T-helper 2 cell (primary cell): ENCODE results near the gene SPANXN3.
"Not testable (repeated sequence)": the region's sequence is repeated elsewhere in the genome, so short reads cannot be mapped to it uniquely, and the experiment has no call there.

Experiments
- DNase-seq, 5 experiments: peaks; one replicate each; pipeline versions ENCODE4 v3.0.0 to v3.0.0-alpha.2; 2012 to 2022
- total RNA-seq, 2 donors: gene quantifications; one replicate each; lab custom pipeline; 2026; lab: John Stamatoyannopoulos, UW

Gene SPANXN3, protein sequence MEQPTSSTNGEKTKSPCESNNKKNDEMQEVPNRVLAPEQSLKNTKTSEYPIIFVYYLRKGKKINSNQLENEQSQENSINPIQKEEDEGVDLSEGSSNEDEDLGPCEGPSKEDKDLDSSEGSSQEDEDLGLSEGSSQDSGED
- 0 reads per million in 2 donors for total RNA-seq

DNA sequence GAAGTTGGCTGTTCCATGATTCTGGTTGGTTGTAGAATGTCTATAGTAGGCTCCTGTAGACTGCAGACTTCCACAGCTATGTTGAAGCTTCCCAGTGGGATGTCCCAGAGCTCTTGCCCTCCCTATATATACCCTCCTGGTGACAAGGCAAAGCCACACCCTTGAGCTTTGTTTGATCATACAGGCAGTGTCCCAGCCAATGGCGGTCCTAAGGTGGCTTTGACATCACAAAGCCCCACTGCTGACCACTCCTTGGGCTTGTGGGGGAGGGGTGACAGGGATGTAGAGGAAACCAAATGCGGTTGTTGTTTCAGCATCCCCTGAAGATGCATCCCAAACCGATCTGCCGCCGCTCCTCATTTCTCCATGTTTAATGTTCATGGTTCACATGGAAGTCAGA lies at the start of gene SPANXN3:
TSS of gene SPANXN3 (minus strand) at position 101 of the 400 bp plus-strand sequence. CDS start at position 17, 84 bp downstream.
- DNase-seq = not testable (repeated sequence)

DNA sequence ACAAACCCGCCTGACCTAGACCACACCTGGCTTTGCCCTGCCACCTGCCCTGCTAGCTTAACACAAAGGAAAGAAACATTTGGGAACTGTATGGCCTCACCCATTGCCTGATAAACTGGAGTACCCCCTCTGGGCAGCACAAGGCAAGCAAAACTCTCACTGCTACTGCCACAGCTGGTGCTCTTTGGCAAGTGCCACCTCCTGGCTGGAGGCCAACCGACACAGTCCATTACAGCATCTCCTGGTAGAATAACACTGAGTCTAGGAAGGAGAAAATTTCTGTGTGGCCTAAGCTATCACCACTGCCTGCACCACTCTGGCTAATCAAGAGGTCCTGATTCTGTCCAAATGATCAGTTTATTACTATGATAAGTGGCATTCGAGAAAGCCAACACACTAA lies 18.9 kb upstream of the SPANXN3 start:
- DNase-seq = no peak

DNA sequence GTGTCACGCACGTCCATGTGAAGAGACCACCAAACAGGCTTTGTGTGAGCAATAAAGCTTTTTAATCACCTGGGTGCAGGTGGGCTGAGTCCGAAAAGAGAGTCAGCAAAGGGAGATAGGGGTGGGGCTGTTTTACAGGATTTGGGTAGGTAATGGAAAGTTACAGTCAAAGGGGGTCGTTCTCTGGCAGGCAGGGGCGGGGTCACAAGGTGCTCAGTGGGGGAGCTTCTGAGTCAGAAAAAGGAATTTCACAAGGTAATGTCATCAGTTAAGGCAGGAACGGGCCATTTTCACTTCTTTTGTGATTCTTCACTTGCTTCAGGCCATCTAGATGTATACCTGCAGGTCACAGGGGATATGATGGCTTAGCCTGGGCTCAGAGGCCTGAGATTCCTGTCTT lies 15.1 kb downstream of the SPANXN3 start:
- DNase-seq = not testable (repeated sequence)

DNA sequence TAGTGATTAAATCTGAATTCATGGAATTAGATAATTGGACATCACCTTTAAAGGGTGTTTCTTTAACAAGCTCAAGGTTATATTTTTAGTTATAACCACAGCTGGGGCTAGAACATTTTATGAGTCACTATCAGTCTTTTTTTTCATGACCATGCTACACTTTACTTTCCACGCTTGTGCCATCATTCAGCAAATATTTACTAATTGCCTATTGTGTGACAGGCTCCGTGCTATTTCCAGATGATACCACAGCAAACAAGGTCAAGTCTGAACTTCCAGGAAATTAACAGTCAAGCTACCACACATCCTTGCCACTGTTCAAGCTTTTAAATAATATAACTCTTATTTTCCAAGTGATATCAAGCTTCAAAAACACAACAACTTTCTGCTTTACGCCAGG lies 16.5 kb downstream of the SPANXN3 start:
- no peak for DNase-seq

DNA sequence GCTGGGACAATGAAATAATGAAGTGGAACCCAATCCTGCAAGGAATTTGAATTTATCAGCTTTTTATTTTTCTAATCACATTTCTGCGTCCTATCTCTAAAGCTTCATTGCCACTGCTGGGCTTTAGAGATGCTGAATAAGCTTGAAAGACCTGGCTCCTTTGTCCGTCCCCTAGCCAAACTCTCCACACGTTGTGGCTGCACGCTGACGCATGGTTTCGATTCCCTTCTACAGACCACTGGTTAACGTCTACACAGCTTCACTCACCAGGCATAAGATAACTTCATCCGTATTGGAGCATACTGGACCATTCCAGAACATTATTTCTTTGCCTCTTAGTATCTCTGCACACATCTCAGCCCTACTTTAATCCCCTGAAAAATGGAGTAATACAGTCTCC lies 31.2 kb downstream of the SPANXN3 start:
- no peak for DNase-seq

DNA sequence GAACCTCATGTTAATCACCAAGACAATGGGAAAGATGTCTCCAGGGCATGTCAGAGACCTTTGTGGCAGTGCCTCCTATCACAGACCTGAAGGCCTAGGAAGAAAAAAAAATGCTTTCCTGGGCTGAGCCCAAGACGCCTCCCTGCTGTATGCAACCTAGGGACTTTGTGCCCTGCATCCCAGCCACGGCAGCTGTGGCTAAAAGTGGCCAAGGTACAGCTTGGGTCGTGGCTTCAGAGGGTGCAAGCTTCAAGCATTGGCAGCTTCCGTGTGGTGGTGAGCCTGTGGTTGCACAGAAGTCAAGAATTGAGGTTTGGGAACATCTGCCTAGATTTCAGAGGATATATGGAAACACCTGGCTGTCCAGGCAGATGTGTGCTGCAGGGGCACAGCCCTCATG lies 40.5 kb downstream of the SPANXN3 start:
- DNase-seq = no peak

DNA sequence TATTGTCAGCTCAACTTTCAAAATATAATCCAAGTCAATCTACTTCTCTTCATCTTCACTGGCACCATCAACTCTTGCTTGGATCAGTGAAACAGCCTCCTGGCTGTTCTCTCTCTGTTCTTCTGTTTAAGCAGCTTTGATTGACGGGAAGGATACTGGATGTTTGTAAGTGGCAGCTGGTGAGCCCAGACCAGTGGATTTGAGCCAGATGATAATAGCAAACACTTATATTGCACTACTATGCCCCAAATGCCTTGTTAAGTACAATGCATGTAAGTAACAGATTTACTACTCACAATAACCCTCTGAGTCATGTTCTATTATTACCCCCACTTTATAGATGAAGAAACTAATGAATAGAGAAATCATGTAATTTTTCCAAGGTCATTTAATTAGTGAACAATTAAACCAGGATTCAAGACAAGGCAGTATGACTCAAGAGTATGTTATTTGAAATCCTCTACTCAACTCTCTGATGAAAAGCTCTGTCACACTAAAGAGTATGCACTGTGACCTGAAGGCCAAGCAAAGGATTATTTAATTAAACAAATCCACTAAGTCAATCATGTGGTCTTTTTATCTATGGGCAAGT lies 44.8 kb downstream of the SPANXN3 start:
- DNase-seq = no peak

DNA sequence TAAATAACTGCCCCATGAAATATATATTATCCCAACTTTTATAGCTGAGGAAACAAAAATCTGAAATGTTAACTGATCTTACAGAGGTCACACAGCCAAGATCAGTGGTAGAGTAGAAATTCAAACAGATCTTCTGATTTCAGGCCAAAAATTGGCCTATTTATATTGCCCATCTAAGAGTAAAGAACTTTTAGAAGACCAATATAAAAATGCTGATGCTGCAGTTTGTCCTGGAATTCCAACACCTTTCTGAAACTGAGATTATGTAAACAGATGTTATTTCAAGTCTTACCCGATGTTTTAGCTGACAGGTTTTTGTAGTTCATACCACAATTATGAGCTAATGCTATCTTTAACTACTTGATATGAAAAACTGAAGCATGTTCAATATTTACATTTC lies 51.1 kb downstream of the SPANXN3 start:
- DNase-seq = no peak

DNA sequence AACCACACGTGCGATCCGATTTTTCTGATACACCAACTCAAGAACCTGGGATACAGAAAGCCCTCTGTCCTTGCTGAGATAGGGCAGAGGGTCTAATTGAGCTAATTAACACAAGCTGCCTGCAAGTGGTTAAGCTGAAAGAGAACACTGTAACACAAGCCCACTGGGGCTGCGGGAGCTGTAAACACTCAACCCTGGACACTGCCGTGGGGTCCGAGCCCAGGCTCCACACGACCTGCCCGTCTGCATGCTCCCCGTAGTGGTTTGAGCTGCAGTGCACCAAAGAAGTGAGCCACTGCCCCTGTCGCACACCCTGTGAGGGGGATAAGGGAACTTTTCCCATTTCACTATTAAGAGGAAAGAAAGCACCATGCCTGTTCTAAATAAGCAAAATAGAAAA lies 54.6 kb downstream of the SPANXN3 start:
- DNase-seq = no peak

DNA sequence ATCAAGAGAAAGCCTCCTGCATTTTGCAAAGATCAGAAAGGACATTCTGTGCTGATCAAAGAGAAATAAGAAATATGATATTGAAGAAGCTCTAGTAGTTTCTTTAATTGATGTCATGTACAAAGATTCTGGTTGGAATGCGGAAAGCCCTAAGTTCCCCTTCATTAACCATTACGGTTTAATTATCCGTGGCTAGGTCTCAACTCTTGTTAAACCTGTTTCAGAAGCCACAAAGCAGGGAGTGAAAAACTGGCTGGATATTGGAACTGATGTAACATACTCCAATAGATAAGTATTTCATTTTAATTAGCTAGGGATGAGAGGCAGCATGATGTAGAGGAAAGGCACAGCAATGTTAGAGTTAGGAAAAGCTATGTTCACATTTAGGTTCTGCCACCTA lies 55.7 kb downstream of the SPANXN3 start:
- no peak for DNase-seq
